Endothelial cell of umbilical vein (primary cell): Measurements from ENCODE around the gene HTRA3. TPM values are rescaled to one million over a fixed set of nuclear protein-coding genes. Genes with fewer than 3 reads are reported as not detected.

Source experiments
- BruUV-seq: library from RNA; stranded (reverse); fragments of 400-500 nt; replicated peaks from 2 replicates; lab custom pipeline; 2021; lab: Mats Ljungman, UMichigan
- CTCF ChIA-PET: fragments of 300-600, 350-600 bp; sonication (Branson Sonifier 250); formaldehyde crosslinking; loops from one replicate; lab custom pipeline; 2021; ENCODE audit warnings: antibody characterized with exemption, inconsistent platforms; lab: Charles Lee
- POLR2A ChIA-PET: fragments of 300-600, 350-600 bp; sonication (Branson Sonifier 250); formaldehyde crosslinking; loops from one replicate; lab custom pipeline; 2021; ENCODE audit warnings: antibody characterized with exemption, inconsistent platforms; lab: Charles Lee
- DNase-seq: peaks from one replicate; pipeline ENCODE4 v3.0.0-alpha.2; 2011; ENCODE audit warnings: low read depth, low spot score
- FAIRE-seq: peaks from 2 replicates; lab custom pipeline; 2011; peaks lifted over from hg19 to GRCh38; lab: Jason Lieb, UNC
- H2AFZ ChIP-seq: 2 replicates; pipeline ENCODE4 v1.6.0; 2012; ENCODE audit warnings: low read depth, low read length, control low read depth, inconsistent platforms
- H3K27ac ChIP-seq: 2 replicates; pipeline ENCODE4 v1.5.1; 2011; ENCODE audit warnings: low read depth, mild to moderate bottlenecking, control low read depth, low read length, moderate library complexity; ENCODE audit not compliant: insufficient read depth
- H3K27me3 ChIP-seq, 2 experiments: 2 replicates each; pipeline versions ENCODE4 v1.6.0 to v1.6.1; 2011; ENCODE audit warnings: low read length in 2 of 2, mixed read lengths in 1 of 2; ENCODE audit not compliant: control insufficient read depth in 2 of 2, insufficient read depth in 2 of 2
- H3K36me3 ChIP-seq, 2 experiments: 2 replicates in 1 of 2; 3 replicates in 1 of 2; pipeline ENCODE4 v1.5.1; 2011; ENCODE audit warnings: low read length in 2 of 2, mild to moderate bottlenecking in 1 of 2, moderate library complexity in 1 of 2; ENCODE audit not compliant: control insufficient read depth in 2 of 2, insufficient read depth in 2 of 2; ENCODE audit errors: extremely low read depth in 1 of 2
- H3K4me1 ChIP-seq: 3 replicates; pipeline ENCODE4 v1.5.1; 2011; ENCODE audit warnings: mild to moderate bottlenecking, low read length; ENCODE audit not compliant: control insufficient read depth, insufficient read depth; ENCODE audit errors: extremely low read depth
- H3K4me2 ChIP-seq: 2 replicates; pipeline ENCODE4 v1.6.1; 2011; ENCODE audit warnings: low read length, control low read depth, mixed read lengths; ENCODE audit not compliant: insufficient read depth
- H3K4me3 ChIP-seq, 3 experiments: fragments of 200-600 bp in 1 of 3; sonication (generic), shearing (Covaris generic) in 1 of 3; replicated peaks in 1 of 3; 2 replicates each; pipeline ENCODE4 v1.5.1; 2011 to 2016; ENCODE audit warnings: control low read depth in 3 of 3, low read length in 3 of 3, mild to moderate bottlenecking in 2 of 3, inconsistent platforms in 1 of 3, low read depth in 1 of 3, moderate library complexity in 1 of 3; ENCODE audit not compliant: insufficient read depth in 1 of 3
- H3K79me2 ChIP-seq: 2 replicates; pipeline ENCODE4 v1.6.0; 2012; ENCODE audit warnings: low read length, inconsistent platforms; ENCODE audit not compliant: control insufficient read depth, insufficient read depth
- H3K9ac ChIP-seq: replicated peaks from 2 replicates; pipeline ENCODE3; 2011; ENCODE audit warnings: low read length, control low read depth; ENCODE audit not compliant: insufficient read depth; ENCODE audit errors: extremely low read depth
- H3K9me1 ChIP-seq: replicated peaks from 3 replicates; pipeline ENCODE4 v1.6.0; 2011; ENCODE audit warnings: mild to moderate bottlenecking, low read length; ENCODE audit not compliant: control insufficient read depth, insufficient read depth; ENCODE audit errors: extremely low read depth
- H3K9me3 ChIP-seq: replicated peaks from 2 replicates; pipeline ENCODE4 v1.5.1; 2012; ENCODE audit warnings: low read length, inconsistent platforms; ENCODE audit not compliant: control insufficient read depth, insufficient read depth
- H4K20me1 ChIP-seq: replicated peaks from 2 replicates; pipeline ENCODE3; 2011; ENCODE audit warnings: mild to moderate bottlenecking, low read length; ENCODE audit not compliant: control insufficient read depth, insufficient read depth; ENCODE audit errors: extremely low read depth
- EZH2 ChIP-seq: IDR thresholded peaks from 2 replicates; pipeline ENCODE4 v1.6.1; 2012; ENCODE audit warnings: borderline replicate concordance, low read depth, mild to moderate bottlenecking, moderate library complexity, low read length, inconsistent platforms; ENCODE audit not compliant: severe bottlenecking
- FOS ChIP-seq: IDR thresholded peaks from 2 replicates; pipeline ENCODE4 v1.6.1; 2011; ENCODE audit warnings: mild to moderate bottlenecking, low read length, moderate library complexity, borderline replicate concordance; ENCODE audit not compliant: insufficient read depth
- GATA2 ChIP-seq: IDR thresholded peaks from 2 replicates; pipeline ENCODE4 v1.7.0; 2011; ENCODE audit warnings: low read depth, mild to moderate bottlenecking, moderate library complexity, mixed read lengths, low read length; ENCODE audit not compliant: insufficient read length, insufficient read depth
- JUN ChIP-seq: IDR thresholded peaks from 2 replicates; pipeline ENCODE4 v1.6.1; 2011; ENCODE audit warnings: borderline replicate concordance, low read depth; ENCODE audit not compliant: insufficient read length, insufficient read depth
- MAX ChIP-seq: IDR thresholded peaks from 2 replicates; pipeline ENCODE4 v1.6.1; 2011; ENCODE audit not compliant: insufficient read depth, insufficient read length
- MYC ChIP-seq: IDR thresholded peaks from one replicate; pipeline ENCODE4 v1.6.1; 2011; ENCODE audit warnings: mild to moderate bottlenecking, low read depth, low read length
- POLR2A ChIP-seq: IDR thresholded peaks from 2 replicates; pipeline ENCODE4 v1.6.1; 2012; ENCODE audit warnings: low read depth, mild to moderate bottlenecking, control low read depth, low read length
- POLR2AphosphoS5 ChIP-seq: IDR thresholded peaks from 2 replicates; pipeline ENCODE4 v1.6.1; 2012; ENCODE audit warnings: low read depth, mild to moderate bottlenecking, control low read depth, low read length, moderate library complexity; ENCODE audit not compliant: insufficient read depth
- dilution Hi-C: fragments of 300-500 bp; cut with MboI; formaldehyde crosslinking; loops from one replicate; pipeline ENCODE4 v1.15.0; 2019; ENCODE audit warnings: low sequenced_read_pairs; ENCODE audit not compliant: extremely low pct_ligation_motif_present
- intact Hi-C: fragments of 100-400 bp; cut with micrococcal nuclease; formaldehyde crosslinking; loops from one replicate; pipeline ENCODE4 v1.10.0; 2022
- polyA plus RNA-seq, 4 experiments: library from polyadenylated mRNA; depleted of rRNA in 3 of 4; stranded (reverse) in 3 of 4; unstranded in 1 of 4; fragments of >200 nt; gene quantifications; 2 replicates each; pipeline versions ENCODE4 v1.2.1 to v1.2.3, GENCODE V29; 2011 to 2012; ENCODE audit warnings: missing spikeins in 1 of 4
- total RNA-seq: library from RNA; stranded (reverse); gene quantifications from 2 replicates; pipeline ENCODE4 v1.2.3, GENCODE V29; 2021
- TF ChIP-seq, protein P1 (sequence below), 2 donors: IDR thresholded peaks; 1 replicate in 1 of 2; 2 replicates in 1 of 2; pipeline ENCODE4 v1.5.1; 2011; ENCODE audit warnings: low read length in 2 of 2, mild to moderate bottlenecking in 2 of 2, moderate library complexity in 2 of 2, control low read depth in 1 of 2, inconsistent platforms in 1 of 2, low read depth in 1 of 2; ENCODE audit not compliant: insufficient read depth in 1 of 2; ENCODE audit errors: extremely low read depth in 1 of 2

Gene HTRA3
- total and polyA plus RNA-seq, 2 donors (not counting 3 experiments of a cell fraction or from before 2014, with no cell fraction given), result 9.0 to 12.0 TPM

DNA sequence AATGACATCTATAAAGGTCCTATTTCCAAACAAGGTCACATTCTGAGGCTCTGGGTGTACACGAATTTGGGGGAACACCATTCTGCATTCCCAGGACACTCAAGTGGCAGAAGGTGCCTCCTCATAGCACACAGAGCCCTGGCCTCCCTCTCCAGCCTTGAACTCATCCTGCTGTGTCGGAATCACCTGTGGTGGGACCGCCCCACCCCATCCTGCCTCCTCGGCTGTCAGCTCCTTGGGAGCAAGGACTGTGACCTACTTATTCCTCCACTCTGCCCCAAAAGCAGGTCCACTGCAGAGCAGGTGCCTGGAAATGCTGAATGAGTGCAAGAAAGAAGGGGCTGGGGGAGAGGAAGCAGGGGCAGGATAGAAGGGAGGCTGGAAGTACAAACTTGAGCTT, 33.5 kb downstream of the HTRA3 start:
- Histone ChIP-seq H3K9ac (no peak overlapping the region), H2AFZ (no peak overlapping the region), H3K27me3 (peaks cover 0 to 8% of the 10 kb centered on the region in 2 experiments), H3K4me1 (no peaks in the 10 kb centered on the region), H3K36me3 (no peaks in the 10 kb centered on the region), H3K9me1 (no peaks in the 10 kb centered on the region), H3K4me3 (no peak overlapping the region), H3K9me3 (no peaks in the 10 kb centered on the region), H4K20me1 (no peaks in the 10 kb centered on the region), H3K4me2 (no peak overlapping the region), H3K79me2 (no peaks in the 10 kb centered on the region), H3K27ac (peak overlapping the region; percentile 0)
- intact Hi-C loops (no loop called here), dilution Hi-C loops (no loop called here)
- TF ChIP-seq MAX (no peak), JUN (no peak), FOS (no peak), EZH2 (no peak), GATA2 (no peak), POLR2AphosphoS5 (no peak), MYC (no peak), POLR2A (no peak)
- TF ChIP-seq, protein P1, sequence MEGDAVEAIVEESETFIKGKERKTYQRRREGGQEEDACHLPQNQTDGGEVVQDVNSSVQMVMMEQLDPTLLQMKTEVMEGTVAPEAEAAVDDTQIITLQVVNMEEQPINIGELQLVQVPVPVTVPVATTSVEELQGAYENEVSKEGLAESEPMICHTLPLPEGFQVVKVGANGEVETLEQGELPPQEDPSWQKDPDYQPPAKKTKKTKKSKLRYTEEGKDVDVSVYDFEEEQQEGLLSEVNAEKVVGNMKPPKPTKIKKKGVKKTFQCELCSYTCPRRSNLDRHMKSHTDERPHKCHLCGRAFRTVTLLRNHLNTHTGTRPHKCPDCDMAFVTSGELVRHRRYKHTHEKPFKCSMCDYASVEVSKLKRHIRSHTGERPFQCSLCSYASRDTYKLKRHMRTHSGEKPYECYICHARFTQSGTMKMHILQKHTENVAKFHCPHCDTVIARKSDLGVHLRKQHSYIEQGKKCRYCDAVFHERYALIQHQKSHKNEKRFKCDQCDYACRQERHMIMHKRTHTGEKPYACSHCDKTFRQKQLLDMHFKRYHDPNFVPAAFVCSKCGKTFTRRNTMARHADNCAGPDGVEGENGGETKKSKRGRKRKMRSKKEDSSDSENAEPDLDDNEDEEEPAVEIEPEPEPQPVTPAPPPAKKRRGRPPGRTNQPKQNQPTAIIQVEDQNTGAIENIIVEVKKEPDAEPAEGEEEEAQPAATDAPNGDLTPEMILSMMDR (IDR thresholded peaks at IDR 0.05; ENCODE audit: extremely low read depth in 1 of 2, insufficient read depth in 1 of 2, low read depth in 1 of 2, low read length in 2 of 2), result no peak
- DNase-seq (no peak), FAIRE-seq (no peak)
- CTCF ChIA-PET, result interaction anchor here (1.9 to 2.2 kb wide), 2 partner anchors 12 to 36 kb away, joined by 5 to 7 read pairs; no protein-coding TSS in a partner anchor
- POLR2A ChIA-PET, result no interaction called here
- no TSS peak for BruUV-seq
